CD4-positive, alpha-beta T cell (primary cell): ENCODE measurements around the gene ARL17A. TPM values are rescaled to one million over a fixed set of nuclear protein-coding genes. Genes with fewer than 3 reads are reported as not detected.
A peak's percentile ranks its signal among the peaks of the same experiment; 100 is the strongest.
"Not testable (repeated sequence)": the region's sequence is repeated elsewhere in the genome, so short reads cannot be mapped to it uniquely, and the experiment has no call there.

ENCODE experiments used
- ATAC-seq: fragments of 200-7000 bp; cut with Tn5 transposase; one replicate; pipeline ENCODE4 v1.10.0; 2022; ENCODE audit warnings: mild to moderate bottlenecking; ENCODE audit not compliant: poor library complexity
- CTCF ChIA-PET: fragments of 350-600 bp; sonication (Branson Sonifier 250); formaldehyde crosslinking; loops from one replicate; lab custom pipeline; 2021; ENCODE audit warnings: antibody characterized with exemption, inconsistent platforms; lab: Charles Lee
- POLR2A ChIA-PET: fragments of 350-600 bp; sonication (Branson Sonifier 250); formaldehyde crosslinking; loops from one replicate; lab custom pipeline; 2021; ENCODE audit warnings: antibody characterized with exemption, inconsistent platforms; lab: Charles Lee
- DNase-seq, 14 experiments: peaks; one replicate each; pipeline ENCODE4 v3.0.0-alpha.2; 2013 to 2020; ENCODE audit warnings: mixed read lengths in 2 of 14
- H3K27ac ChIP-seq, 2 donors: one replicate each; pipeline versions ENCODE4 v1.5.1 to v1.7.0; 2013; ENCODE audit warnings: low read length in 2 of 2, low read depth in 1 of 2, mild to moderate bottlenecking in 1 of 2
- H3K27me3 ChIP-seq, 2 experiments: 1 replicate in 1 of 2; 2 replicates in 1 of 2; pipeline versions ENCODE4 v1.6.1 to v1.7.0; 2013; ENCODE audit warnings: low read length in 2 of 2, control low read depth in 1 of 2, mild to moderate bottlenecking in 1 of 2, moderate library complexity in 1 of 2; ENCODE audit not compliant: insufficient read depth in 2 of 2, control insufficient read depth in 1 of 2
- H3K36me3 ChIP-seq: one replicate; pipeline ENCODE4 v1.6.1; 2013; ENCODE audit warnings: low read length, control low read depth; ENCODE audit not compliant: insufficient read depth
- H3K4me1 ChIP-seq: one replicate; pipeline ENCODE4 v1.6.1; 2013; ENCODE audit warnings: low read length, control low read depth; ENCODE audit not compliant: insufficient read depth
- H3K4me3 ChIP-seq: one replicate; pipeline ENCODE4 v1.5.1; 2013; ENCODE audit warnings: mild to moderate bottlenecking, low read length, moderate library complexity
- H3K9me3 ChIP-seq, 2 experiments: 1 replicate in 1 of 2; 2 replicates in 1 of 2; pipeline versions ENCODE4 v1.6.1 to v1.7.0; 2013; ENCODE audit warnings: low read length in 2 of 2, mild to moderate bottlenecking in 2 of 2, control low read depth in 1 of 2, moderate library complexity in 1 of 2; ENCODE audit not compliant: control insufficient read depth in 1 of 2, insufficient read depth in 1 of 2
- H3K27ac Mint-ChIP-seq: one replicate; pipeline ENCODE4 v1.8.0; 2020; ENCODE audit warnings: mixed read lengths
- H3K27me3 Mint-ChIP-seq: one replicate; pipeline ENCODE4 v1.8.0; 2021; ENCODE audit warnings: mixed read lengths
- H3K36me3 Mint-ChIP-seq: one replicate; pipeline ENCODE4 v1.8.0; 2021; ENCODE audit warnings: low read depth, mixed read lengths
- H3K4me1 Mint-ChIP-seq: one replicate; pipeline ENCODE4 v1.8.0; 2021; ENCODE audit warnings: low read depth, mixed read lengths
- H3K4me3 Mint-ChIP-seq: one replicate; pipeline ENCODE4 v1.8.0; 2020; ENCODE audit warnings: mild to moderate bottlenecking, mixed read lengths
- H3K9me3 Mint-ChIP-seq: one replicate; pipeline ENCODE4 v1.8.0; 2020; ENCODE audit warnings: mixed read lengths
- intact Hi-C, 2 experiments: fragments of 100-400 bp; cut with DNase I in 1 of 2; cut with micrococcal nuclease in 1 of 2; formaldehyde crosslinking; loops; one replicate each; pipeline versions ENCODE4 v1.15.1 to v1.9.0; 2023 to 2025; cut with DNase I, micrococcal nuclease
- polyA plus RNA-seq, 2 donors: library from polyadenylated mRNA; unstranded; fragments of 120-200 nt; gene quantifications; one replicate each; pipeline ENCODE4 v1.2.1, GENCODE V29; 2013
- total RNA-seq, 174 experiments: library from RNA in 2 of 174; stranded (reverse) in 2 of 174; gene quantifications; one replicate each; pipeline ENCODE4 v1.2.3 and lab custom pipeline; 2021 to 2026

Gene ARL17A
- total RNA-seq, result 10 to 100 TPM; 16.5 to 20.0 TPM
- 32.8 TPM for polyA plus RNA-seq (2013, experiment 1 of 2)
- polyA plus RNA-seq (2013, experiment 2 of 2), result 15.0 TPM
- 0.79 to 39.5 (median 8.2) reads per million in 172 experiments for total RNA-seq (lab: John Stamatoyannopoulos, UW)

DNA sequence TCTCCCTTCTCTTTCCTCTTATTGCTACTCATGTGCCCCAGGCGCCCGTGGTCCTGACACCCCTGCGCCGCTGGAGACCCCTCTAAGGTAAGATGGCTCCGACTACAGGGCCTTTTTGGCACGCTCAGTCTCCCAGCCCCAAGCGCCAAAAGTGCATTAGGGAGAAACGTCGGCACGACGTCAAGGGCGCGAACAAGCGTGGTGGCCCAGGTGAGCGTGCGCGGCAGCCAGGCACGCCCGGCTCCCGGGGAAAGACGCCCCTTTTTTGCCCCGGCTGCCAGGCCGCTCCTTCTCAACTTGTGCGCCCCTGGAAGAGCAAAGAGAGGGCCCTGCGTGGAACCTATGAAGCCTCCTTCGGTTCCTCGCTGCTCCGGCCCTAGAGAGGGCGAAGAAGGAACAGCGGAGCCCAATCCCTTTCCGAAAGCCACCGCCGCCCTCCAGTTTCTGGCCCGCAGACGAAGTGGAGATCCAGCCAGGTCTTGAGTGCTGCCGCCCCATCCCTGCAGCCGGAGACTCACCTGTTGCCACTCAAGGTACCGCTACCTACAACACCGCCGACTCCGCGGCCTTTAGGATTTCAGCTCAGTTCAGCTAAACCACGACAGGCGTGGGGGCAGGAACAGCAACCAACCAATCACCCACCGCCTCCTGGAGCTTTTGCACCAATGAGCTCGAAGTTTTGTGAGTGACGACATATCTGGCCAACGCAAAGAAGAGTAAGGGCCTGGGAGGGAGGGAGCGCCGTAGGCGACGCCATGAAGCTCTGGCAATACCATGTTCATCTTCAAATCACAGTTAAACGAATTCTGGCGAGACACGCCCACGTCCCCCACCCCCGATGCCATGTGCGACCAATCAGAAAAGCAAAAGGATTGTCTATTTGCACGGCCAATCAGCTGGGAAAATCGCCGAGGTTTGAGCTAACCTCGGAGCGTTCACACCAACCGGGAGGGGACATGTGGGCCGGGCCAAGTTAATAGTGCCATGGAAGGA is at the start of gene ARL17A:
Gene ARL17A, minus strand, starts transcription at position 609 of the 993 bp plus-strand sequence. CDS start 3,369 bp downstream, outside the sequence.
- H3K27me3 Mint-ChIP-seq, intact Hi-C loops, POLR2A ChIA-PET, H3K36me3 ChIP-seq, H3K27ac Mint-ChIP-seq, H3K36me3 Mint-ChIP-seq, H3K27me3 ChIP-seq, H3K4me1 ChIP-seq, H3K9me3 ChIP-seq, H3K9me3 Mint-ChIP-seq, CTCF ChIA-PET, H3K4me1 Mint-ChIP-seq: not testable (repeated sequence)
- Histone ChIP-seq H3K4me3 (peak within 1 kb of the TSS; percentile 38), H3K27ac (peak within 1 kb of the TSS in 1 of 2 donors; percentile 52)
- H3K4me3 Mint-ChIP-seq, result peak within 1 kb of the TSS; percentile 30
- DNase-seq (peak in 11 of 14 experiments; percentile 41 to 97 (median 64)), ATAC-seq (peak; percentile 95)

- POLR2A ChIA-PET, H3K27me3 ChIP-seq, H3K36me3 Mint-ChIP-seq, H3K4me1 Mint-ChIP-seq, intact Hi-C loops, H3K36me3 ChIP-seq, H3K9me3 Mint-ChIP-seq, CTCF ChIA-PET, H3K4me3 ChIP-seq, H3K9me3 ChIP-seq, H3K4me3 Mint-ChIP-seq, H3K27me3 Mint-ChIP-seq, H3K4me1 ChIP-seq, DNase-seq, H3K27ac Mint-ChIP-seq, H3K27ac ChIP-seq: not testable (repeated sequence)
- ATAC-seq, result peak; percentile 84
Observed at GRCh38 chr17:46628753-46629436, 49.4 kb upstream of the ARL17A start.

DNA sequence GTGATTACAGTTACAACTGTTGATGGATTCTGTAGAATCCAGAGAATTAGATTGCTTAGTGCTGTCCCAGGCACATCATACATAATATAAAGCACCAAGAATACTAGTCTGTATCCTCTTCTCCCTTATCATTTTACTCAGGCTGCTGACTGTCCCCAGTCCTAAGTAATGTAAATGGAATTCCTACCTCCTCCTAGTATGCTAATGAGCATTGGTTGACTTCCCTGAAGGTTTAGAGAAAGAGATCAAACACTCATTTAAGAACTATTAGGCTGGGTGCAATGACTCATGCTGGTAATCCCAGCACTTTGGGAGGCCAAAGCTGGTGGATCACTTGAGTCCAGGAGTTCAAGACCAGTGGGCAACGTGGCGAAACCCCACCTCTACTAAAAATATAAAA is 48.0 kb upstream of the ARL17A start:
- DNase-seq, ATAC-seq, H3K4me1 ChIP-seq, H3K36me3 ChIP-seq, H3K27me3 ChIP-seq, H3K4me3 ChIP-seq, POLR2A ChIA-PET, intact Hi-C loops, H3K4me3 Mint-ChIP-seq, H3K27ac Mint-ChIP-seq, H3K27ac ChIP-seq, H3K4me1 Mint-ChIP-seq, H3K27me3 Mint-ChIP-seq, H3K36me3 Mint-ChIP-seq, H3K9me3 ChIP-seq, H3K9me3 Mint-ChIP-seq, CTCF ChIA-PET: not testable (repeated sequence)

GRCh38 chr17:46624726-46625125 is 45.2 kb upstream of the ARL17A start:
- H3K36me3 ChIP-seq, H3K4me3 Mint-ChIP-seq, H3K27ac ChIP-seq, H3K9me3 Mint-ChIP-seq, CTCF ChIA-PET, H3K27me3 Mint-ChIP-seq, H3K27ac Mint-ChIP-seq, H3K27me3 ChIP-seq, H3K4me1 Mint-ChIP-seq, H3K36me3 Mint-ChIP-seq, H3K9me3 ChIP-seq, intact Hi-C loops, DNase-seq, H3K4me1 ChIP-seq, H3K4me3 ChIP-seq, ATAC-seq, POLR2A ChIA-PET: not testable (repeated sequence)

- H3K4me3 Mint-ChIP-seq, H3K9me3 ChIP-seq, intact Hi-C loops, H3K4me1 ChIP-seq, H3K27me3 Mint-ChIP-seq, H3K4me1 Mint-ChIP-seq, ATAC-seq, H3K4me3 ChIP-seq, H3K36me3 Mint-ChIP-seq, H3K27ac ChIP-seq, H3K27me3 ChIP-seq, CTCF ChIA-PET, H3K36me3 ChIP-seq, DNase-seq, POLR2A ChIA-PET, H3K9me3 Mint-ChIP-seq, H3K27ac Mint-ChIP-seq: not testable (repeated sequence)
Observed at GRCh38 chr17:46623790-46624189, 44.3 kb upstream of the ARL17A start.

DNA sequence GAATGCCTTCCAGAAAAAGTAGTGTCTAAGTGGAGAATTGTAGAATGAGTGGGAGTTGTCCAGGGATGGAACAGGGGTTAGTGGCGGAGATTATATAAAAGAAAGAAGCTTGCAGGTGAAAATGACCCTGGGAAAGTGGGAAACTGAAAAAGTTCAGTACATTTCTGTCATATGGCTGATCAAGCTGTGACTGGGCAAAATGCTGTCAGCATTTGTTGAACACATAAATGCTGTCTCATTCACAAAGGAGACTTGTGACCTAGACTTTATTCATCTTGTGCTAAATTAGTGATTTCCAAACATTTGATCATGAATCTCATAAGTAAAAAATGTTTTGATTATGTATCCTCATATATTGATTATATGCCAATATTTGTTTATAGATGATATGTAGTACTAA is 39.5 kb upstream of the ARL17A start:
- H3K4me1 ChIP-seq, H3K4me1 Mint-ChIP-seq, H3K27ac Mint-ChIP-seq, H3K4me3 Mint-ChIP-seq, POLR2A ChIA-PET, ATAC-seq, H3K27ac ChIP-seq, H3K27me3 Mint-ChIP-seq, CTCF ChIA-PET, H3K4me3 ChIP-seq, H3K9me3 ChIP-seq, H3K9me3 Mint-ChIP-seq, intact Hi-C loops, H3K36me3 Mint-ChIP-seq, H3K36me3 ChIP-seq, H3K27me3 ChIP-seq, DNase-seq: not testable (repeated sequence)
